ENCODE measurements around the gene THBS3. TPM values are rescaled to one million over a fixed set of nuclear protein-coding genes. Genes with fewer than 3 reads are reported as not detected.

The THBS3 gene
- total and polyA plus RNA-seq, 2 of the 13 experiments (the other 11 are each of a cell fraction or from before 2014, with no cell fraction given), result 0.86 to 3.6 TPM

GRCh38 chr1:155188268-155188667 is 19.4 kb downstream of the THBS3 start:
- H3K4me3 ChIP-seq (replicated peaks in 1 of 3; ENCODE audit: insufficient read depth in 1 of 3, low read depth in 2 of 3, low read length in 3 of 3), result no peak overlapping the region
- no peak overlapping the region for H3K27ac ChIP-seq (ENCODE audit: extremely low read length, insufficient read depth, low read length)
- no peaks in the 10 kb centered on the region for H3K79me2 ChIP-seq (ENCODE audit: insufficient read depth, low read length)
- peaks cover 6 to 60% of the 10 kb centered on the region in 2 experiments; a peak in 4 of 5 replicates for H3K27me3 ChIP-seq (ENCODE audit: control insufficient read depth in 1 of 2, insufficient read depth in 2 of 2, low read length in 2 of 2)
- FAIRE-seq, result no peak
- no peak overlapping the region for H3K4me2 ChIP-seq (ENCODE audit: low read depth, low read length)
- H2AFZ ChIP-seq (ENCODE audit: low read length), result no peak overlapping the region
- CTCF ChIA-PET (ENCODE audit: low intra/inter-chr PET ratio, low total read pairs), result no interaction called here
- H3K9me3 ChIP-seq (ENCODE audit: low read length), result no peaks in the 10 kb centered on the region
- no peak for DNase-seq (ENCODE audit: low spot score)
- intact Hi-C loops (cut with micrococcal nuclease; ENCODE audit: unreplicated experiment), result no loop called here
- H3K36me3 ChIP-seq (replicated peaks in 1 of 2; ENCODE audit: control insufficient read depth in 1 of 2, insufficient read depth in 2 of 2, low read length in 2 of 2), result no peaks in the 10 kb centered on the region
- no peak for TF ChIP-seq E2F2 (CRISPR knock-in tag; IDR thresholded peaks at IDR 0.05; ENCODE audit: borderline replicate concordance)
- TF ChIP-seq ZNF503 (CRISPR knock-in tag; IDR thresholded peaks at IDR 0.05), result no peak
- no peak for TF ChIP-seq IRF9 (CRISPR knock-in tag; IDR thresholded peaks at IDR 0.05; ENCODE audit: borderline replicate concordance)
- no peak for TF ChIP-seq ZNF383 (CRISPR knock-in tag; IDR thresholded peaks at IDR 0.05; ENCODE audit: borderline replicate concordance)
- TF ChIP-seq NR2F1 (CRISPR knock-in tag; IDR thresholded peaks at IDR 0.05), result no peak
- no peak for TF ChIP-seq MIER3 (CRISPR knock-in tag; IDR thresholded peaks at IDR 0.05; ENCODE audit: borderline replicate concordance)
- no peak for TF ChIP-seq SYNCRIP (IDR thresholded peaks at IDR 0.05; ENCODE audit: insufficient read depth, low read depth, low read length)
- TF ChIP-seq ZFP41 (CRISPR knock-in tag; IDR thresholded peaks at IDR 0.05; ENCODE audit: borderline replicate concordance), result no peak
- no peak for TF ChIP-seq ZFP36L1 (CRISPR knock-in tag; IDR thresholded peaks at IDR 0.05)
- no peak for TF ChIP-seq ZC3H13 (CRISPR knock-in tag; IDR thresholded peaks at IDR 0.05)
- POLR2A ChIA-PET, result no interaction called here
- 51% methylated on average over 7 of the region's 14 CpGs for WGBS (ENCODE audit: low lambda C conversion rate)
- no TSS peak for BruUV-seq (replicated peaks)
- ATAC-seq, result no peak
- no peaks in the 10 kb centered on the region for H4K20me1 ChIP-seq (ENCODE audit: insufficient read depth, low read length)
- no peak overlapping the region for H3K9ac ChIP-seq (ENCODE audit: insufficient read depth, low read depth, low read length)
- peaks cover 18% of the 10 kb centered on the region; the same call in 1 of the 2 replicates for H3K4me1 ChIP-seq (ENCODE audit: insufficient read depth, low read length)
- in situ Hi-C loops (cut with HindIII; ENCODE audit: extremely low pct_ligation_motif_present, low pct_unique_long_range_greater_than_20kb), result no loop called here
